Measurements from ENCODE around the gene WDR43. TPM values are rescaled to one million over a fixed set of nuclear protein-coding genes. Genes with fewer than 3 reads are reported as not detected.

WDR43 gene
- total RNA-seq, 1 experiment from 2014 or later, result 85.6 TPM

DNA sequence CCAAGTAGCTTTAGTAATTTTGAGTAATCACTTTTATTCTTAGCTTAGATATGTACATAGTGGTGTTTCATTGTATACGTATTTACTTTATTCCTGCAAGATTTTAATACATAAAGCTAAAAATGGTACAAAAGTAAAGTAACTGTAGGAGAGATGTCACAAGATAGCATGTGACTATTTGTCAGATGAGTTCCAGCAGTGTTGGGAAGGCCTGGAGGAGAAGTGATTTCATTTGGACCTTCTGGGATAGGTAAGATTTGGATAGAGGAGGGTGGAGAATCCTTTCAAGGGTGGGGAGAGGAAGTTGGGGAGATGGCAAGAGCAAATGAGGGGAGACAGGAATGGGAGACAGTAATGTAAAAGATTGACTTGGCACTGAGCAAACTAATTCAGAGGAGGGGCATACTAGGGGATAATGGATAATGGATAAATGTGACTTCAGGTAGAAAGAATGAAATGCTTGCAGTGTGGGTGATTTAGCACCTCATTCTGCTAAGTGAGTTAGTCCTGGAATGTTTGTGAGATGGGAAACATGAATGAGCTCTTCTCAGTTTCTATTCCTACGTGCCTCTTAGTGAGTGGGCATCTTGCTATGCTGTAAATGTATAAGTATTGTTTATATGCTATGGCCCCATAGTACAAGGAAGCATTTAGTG is 10.5 kb downstream of the WDR43 start:
- no peak overlapping the region for H3K27ac Mint-ChIP-seq (ENCODE audit: unreplicated experiment)
- no peaks in the 10 kb centered on the region for H3K27me3 Mint-ChIP-seq (ENCODE audit: unreplicated experiment)
- TF ChIP-seq, protein P1, sequence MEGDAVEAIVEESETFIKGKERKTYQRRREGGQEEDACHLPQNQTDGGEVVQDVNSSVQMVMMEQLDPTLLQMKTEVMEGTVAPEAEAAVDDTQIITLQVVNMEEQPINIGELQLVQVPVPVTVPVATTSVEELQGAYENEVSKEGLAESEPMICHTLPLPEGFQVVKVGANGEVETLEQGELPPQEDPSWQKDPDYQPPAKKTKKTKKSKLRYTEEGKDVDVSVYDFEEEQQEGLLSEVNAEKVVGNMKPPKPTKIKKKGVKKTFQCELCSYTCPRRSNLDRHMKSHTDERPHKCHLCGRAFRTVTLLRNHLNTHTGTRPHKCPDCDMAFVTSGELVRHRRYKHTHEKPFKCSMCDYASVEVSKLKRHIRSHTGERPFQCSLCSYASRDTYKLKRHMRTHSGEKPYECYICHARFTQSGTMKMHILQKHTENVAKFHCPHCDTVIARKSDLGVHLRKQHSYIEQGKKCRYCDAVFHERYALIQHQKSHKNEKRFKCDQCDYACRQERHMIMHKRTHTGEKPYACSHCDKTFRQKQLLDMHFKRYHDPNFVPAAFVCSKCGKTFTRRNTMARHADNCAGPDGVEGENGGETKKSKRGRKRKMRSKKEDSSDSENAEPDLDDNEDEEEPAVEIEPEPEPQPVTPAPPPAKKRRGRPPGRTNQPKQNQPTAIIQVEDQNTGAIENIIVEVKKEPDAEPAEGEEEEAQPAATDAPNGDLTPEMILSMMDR (IDR thresholded peaks at IDR 0.05; ENCODE audit: unreplicated experiment), result no peak
- H3K36me3 Mint-ChIP-seq (ENCODE audit: insufficient read depth, unreplicated experiment), result peaks cover 80% of the 10 kb centered on the region
- no peak overlapping the region for H3K4me3 Mint-ChIP-seq (ENCODE audit: low read depth, unreplicated experiment)
- CTCF ChIA-PET, result interaction anchor here (0.6 kb wide), 1 partner anchor 75 kb away, joined by 3 read pairs; no protein-coding TSS in a partner anchor
- no peak for DNase-seq
- peaks cover 56% of the 10 kb centered on the region for H3K4me1 Mint-ChIP-seq (ENCODE audit: low read depth, unreplicated experiment)
- no peaks in the 10 kb centered on the region for H3K9me3 Mint-ChIP-seq (ENCODE audit: low read depth, unreplicated experiment)
- BruUV-seq (replicated peaks), result no TSS peak
- intact Hi-C loops (cut with micrococcal nuclease; ENCODE audit: unreplicated experiment), result no loop called here

DNA sequence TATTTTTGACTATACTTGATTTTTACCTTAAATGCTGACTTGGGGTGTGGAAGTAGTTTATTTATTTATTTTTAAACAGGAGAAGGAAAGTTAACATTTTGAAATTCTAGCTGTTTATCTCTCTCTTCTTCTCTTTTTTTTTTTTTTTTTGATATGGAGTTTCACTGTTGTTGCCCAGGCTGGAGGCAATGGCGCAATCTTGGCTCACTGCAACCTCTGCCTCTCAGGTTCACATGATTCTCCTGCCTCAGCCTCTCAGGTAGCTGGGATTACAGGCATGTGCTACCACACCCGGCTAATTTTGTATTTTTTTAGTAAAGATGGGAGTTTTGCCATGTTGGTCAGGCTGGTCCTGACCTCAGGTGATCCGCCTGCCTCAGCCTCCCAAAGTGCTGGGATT is 11.1 kb downstream of the WDR43 start:
- Mint-ChIP-seq H3K4me3 (ENCODE audit: low read depth, unreplicated experiment) (no peak overlapping the region), H3K4me1 (ENCODE audit: low read depth, unreplicated experiment) (peaks cover 56% of the 10 kb centered on the region), H3K27me3 (ENCODE audit: unreplicated experiment) (no peaks in the 10 kb centered on the region), H3K27ac (ENCODE audit: unreplicated experiment) (no peak overlapping the region), H3K9me3 (ENCODE audit: low read depth, unreplicated experiment) (no peaks in the 10 kb centered on the region), H3K36me3 (ENCODE audit: insufficient read depth, unreplicated experiment) (peaks cover 84% of the 10 kb centered on the region)
- intact Hi-C loops (cut with micrococcal nuclease; ENCODE audit: unreplicated experiment), result no loop called here
- BruUV-seq (replicated peaks), result no TSS peak
- TF ChIP-seq, protein P1 (IDR thresholded peaks at IDR 0.05; ENCODE audit: unreplicated experiment), result no peak
- CTCF ChIA-PET, result interaction anchor here (0.6 kb wide), 1 partner anchor 62 kb away, joined by 8 read pairs; no protein-coding TSS in a partner anchor
- DNase-seq, result no peak

- intact Hi-C loops (cut with micrococcal nuclease; ENCODE audit: unreplicated experiment), result no loop called here
- TF ChIP-seq, protein P1 (IDR thresholded peaks at IDR 0.05; ENCODE audit: unreplicated experiment), result no peak
- no peak overlapping the region for H3K4me3 Mint-ChIP-seq (ENCODE audit: low read depth, unreplicated experiment)
- no peaks in the 10 kb centered on the region for H3K27me3 Mint-ChIP-seq (ENCODE audit: unreplicated experiment)
- H3K9me3 Mint-ChIP-seq (ENCODE audit: low read depth, unreplicated experiment), result no peaks in the 10 kb centered on the region
- H3K36me3 Mint-ChIP-seq (ENCODE audit: insufficient read depth, unreplicated experiment), result peaks cover 86% of the 10 kb centered on the region
- no peak overlapping the region for H3K27ac Mint-ChIP-seq (ENCODE audit: unreplicated experiment)
- no peak for DNase-seq
- CTCF ChIA-PET, result no interaction called here
- peaks cover 47% of the 10 kb centered on the region for H3K4me1 Mint-ChIP-seq (ENCODE audit: low read depth, unreplicated experiment)
- no TSS peak for BruUV-seq (replicated peaks)
Measured at GRCh38 chr2:28906376-28906775, 11.9 kb downstream of the WDR43 start.

GRCh38 chr2:28906821-28907220 is 12.4 kb downstream of the WDR43 start:
- peaks cover 86% of the 10 kb centered on the region for H3K36me3 Mint-ChIP-seq (ENCODE audit: insufficient read depth, unreplicated experiment)
- intact Hi-C loops (cut with micrococcal nuclease; ENCODE audit: unreplicated experiment), result no loop called here
- no peak for DNase-seq
- H3K27me3 Mint-ChIP-seq (ENCODE audit: unreplicated experiment), result no peaks in the 10 kb centered on the region
- TF ChIP-seq, protein P1 (IDR thresholded peaks at IDR 0.05; ENCODE audit: unreplicated experiment), result no peak
- H3K4me3 Mint-ChIP-seq (ENCODE audit: low read depth, unreplicated experiment), result no peak overlapping the region
- H3K9me3 Mint-ChIP-seq (ENCODE audit: low read depth, unreplicated experiment), result no peaks in the 10 kb centered on the region
- BruUV-seq (replicated peaks), result no TSS peak
- peaks cover 43% of the 10 kb centered on the region for H3K4me1 Mint-ChIP-seq (ENCODE audit: low read depth, unreplicated experiment)
- CTCF ChIA-PET, result no interaction called here
- H3K27ac Mint-ChIP-seq (ENCODE audit: unreplicated experiment), result no peak overlapping the region

Data from Calu3 (cell line).